PFSK-1 (cell line): Measurements from ENCODE around the gene SLC9A3.

Experiments used
- FOXP2 ChIP-seq: optimal IDR thresholded peaks from 2 replicates; pipeline ENCODE3; 2011; ENCODE audit warnings: borderline replicate concordance, control low read depth, inconsistent platforms; ENCODE audit not compliant: insufficient read depth; ENCODE audit errors: extremely low read length, extremely low read depth
- POLR2AphosphoS5 ChIP-seq: IDR thresholded peaks from 2 replicates; pipeline ENCODE4 v1.6.1; 2012; ENCODE audit warnings: low read depth, mild to moderate bottlenecking, control low read depth, low read length, moderate library complexity
- SIN3A ChIP-seq: IDR thresholded peaks from 2 replicates; pipeline ENCODE4 v1.6.1; 2012; ENCODE audit warnings: mild to moderate bottlenecking, low read length, moderate library complexity, borderline replicate concordance; ENCODE audit not compliant: insufficient read depth
- TAF1 ChIP-seq: IDR thresholded peaks from 2 replicates; pipeline ENCODE4 v1.6.1; 2012; ENCODE audit warnings: low read length, control low read depth, borderline replicate concordance; ENCODE audit not compliant: insufficient read depth
- TF ChIP-seq, protein P1 (sequence below), 2 experiments: IDR thresholded peaks; 2 replicates each; pipeline versions ENCODE4 v1.6.1 to v1.8.0; 2011 to 2012; ENCODE audit warnings: low read depth in 2 of 2, low read length in 2 of 2, control low read depth in 1 of 2, inconsistent platforms in 1 of 2, mild to moderate bottlenecking in 1 of 2, moderate library complexity in 1 of 2; ENCODE audit not compliant: insufficient read depth in 1 of 2

Gene SLC9A3

GRCh38 chr5:488744-489688 lies 35.2 kb downstream of the SLC9A3 start:
- TF ChIP-seq TAF1 (no peak), FOXP2 (no peak), SIN3A (no peak), POLR2AphosphoS5 (no peak)
- TF ChIP-seq, protein P1, sequence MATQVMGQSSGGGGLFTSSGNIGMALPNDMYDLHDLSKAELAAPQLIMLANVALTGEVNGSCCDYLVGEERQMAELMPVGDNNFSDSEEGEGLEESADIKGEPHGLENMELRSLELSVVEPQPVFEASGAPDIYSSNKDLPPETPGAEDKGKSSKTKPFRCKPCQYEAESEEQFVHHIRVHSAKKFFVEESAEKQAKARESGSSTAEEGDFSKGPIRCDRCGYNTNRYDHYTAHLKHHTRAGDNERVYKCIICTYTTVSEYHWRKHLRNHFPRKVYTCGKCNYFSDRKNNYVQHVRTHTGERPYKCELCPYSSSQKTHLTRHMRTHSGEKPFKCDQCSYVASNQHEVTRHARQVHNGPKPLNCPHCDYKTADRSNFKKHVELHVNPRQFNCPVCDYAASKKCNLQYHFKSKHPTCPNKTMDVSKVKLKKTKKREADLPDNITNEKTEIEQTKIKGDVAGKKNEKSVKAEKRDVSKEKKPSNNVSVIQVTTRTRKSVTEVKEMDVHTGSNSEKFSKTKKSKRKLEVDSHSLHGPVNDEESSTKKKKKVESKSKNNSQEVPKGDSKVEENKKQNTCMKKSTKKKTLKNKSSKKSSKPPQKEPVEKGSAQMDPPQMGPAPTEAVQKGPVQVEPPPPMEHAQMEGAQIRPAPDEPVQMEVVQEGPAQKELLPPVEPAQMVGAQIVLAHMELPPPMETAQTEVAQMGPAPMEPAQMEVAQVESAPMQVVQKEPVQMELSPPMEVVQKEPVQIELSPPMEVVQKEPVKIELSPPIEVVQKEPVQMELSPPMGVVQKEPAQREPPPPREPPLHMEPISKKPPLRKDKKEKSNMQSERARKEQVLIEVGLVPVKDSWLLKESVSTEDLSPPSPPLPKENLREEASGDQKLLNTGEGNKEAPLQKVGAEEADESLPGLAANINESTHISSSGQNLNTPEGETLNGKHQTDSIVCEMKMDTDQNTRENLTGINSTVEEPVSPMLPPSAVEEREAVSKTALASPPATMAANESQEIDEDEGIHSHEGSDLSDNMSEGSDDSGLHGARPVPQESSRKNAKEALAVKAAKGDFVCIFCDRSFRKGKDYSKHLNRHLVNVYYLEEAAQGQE (IDR thresholded peaks at IDR 0.05; ENCODE audit: insufficient read depth in 1 of 2, low read depth in 2 of 2, low read length in 2 of 2), result no peak

- TF ChIP-seq POLR2AphosphoS5 (no peak), SIN3A (no peak), TAF1 (no peak)
Observed at GRCh38 chr5:488241-488640, 36.0 kb downstream of the SLC9A3 start.

- TF ChIP-seq TAF1 (no peak), POLR2AphosphoS5 (no peak), FOXP2 (no peak), SIN3A (no peak)
- TF ChIP-seq, protein P1 (IDR thresholded peaks at IDR 0.05; ENCODE audit: insufficient read depth in 1 of 2, low read depth in 2 of 2, low read length in 2 of 2), result no peak
Observed at GRCh38 chr5:485946-486491, 38.2 kb downstream of the SLC9A3 start.

GRCh38 chr5:485113-485945 lies 38.9 kb downstream of the SLC9A3 start:
- TF ChIP-seq SIN3A (no peak), POLR2AphosphoS5 (no peak)

DNA sequence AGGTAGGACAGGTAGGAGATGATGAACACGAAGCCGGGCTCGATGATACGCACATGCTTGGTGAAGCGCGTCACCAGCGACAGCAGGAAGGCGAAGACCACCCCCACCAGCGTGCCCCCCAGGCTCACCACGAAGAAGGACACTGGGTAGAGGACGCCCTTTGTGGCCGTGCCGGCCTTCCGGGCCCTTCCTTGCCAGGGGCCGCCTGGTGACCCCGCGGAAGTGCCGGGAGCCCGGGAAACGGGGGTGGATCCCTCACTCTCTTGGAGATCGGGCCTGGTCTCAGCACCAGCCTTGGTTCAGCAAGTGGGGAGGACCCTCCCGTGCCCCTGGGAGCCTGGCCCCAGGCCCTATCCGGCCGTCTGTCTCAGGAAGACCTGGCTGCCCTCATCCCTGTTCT lies 39.7 kb downstream of the SLC9A3 start:
- TF ChIP-seq, protein P1 (IDR thresholded peaks at IDR 0.05; ENCODE audit: insufficient read depth in 1 of 2, low read depth in 2 of 2, low read length in 2 of 2), result no peak
- no peak for TF ChIP-seq FOXP2
- no peak for TF ChIP-seq SIN3A
- no peak for TF ChIP-seq POLR2AphosphoS5
- no peak for TF ChIP-seq TAF1

DNA sequence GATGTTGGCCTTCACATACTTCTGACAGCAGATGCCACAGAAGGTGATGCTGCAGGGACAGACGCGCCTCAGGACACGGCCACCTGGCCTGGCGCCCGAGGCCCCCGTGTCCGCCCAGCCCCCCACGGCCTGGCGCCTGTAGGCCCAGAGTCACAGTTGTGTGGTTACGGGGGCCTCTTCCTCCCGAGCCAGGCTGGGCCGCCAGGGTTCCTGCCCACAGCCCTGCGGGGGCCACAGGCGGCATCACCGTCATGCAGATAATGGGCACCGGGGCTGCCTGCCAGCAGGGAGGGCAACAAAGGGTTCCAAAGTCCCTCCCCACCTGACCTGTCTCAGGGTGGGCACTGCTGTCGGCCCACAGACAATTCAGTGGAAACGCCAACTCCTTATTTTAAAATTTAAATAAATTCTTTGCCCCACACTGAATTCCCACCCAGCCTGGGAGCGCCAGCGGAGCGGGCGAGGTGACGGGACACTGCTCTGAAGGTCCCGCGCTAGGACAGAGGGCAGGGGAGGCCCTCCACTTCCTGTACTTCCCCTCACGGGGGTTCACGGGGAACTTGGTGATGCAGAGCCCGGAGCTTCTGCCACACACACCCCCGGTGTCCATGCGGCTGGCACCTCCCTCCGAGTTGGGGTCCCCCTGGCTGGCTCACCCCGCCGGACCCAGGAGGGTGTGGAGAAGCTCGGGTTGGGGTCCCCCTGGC lies 40.7 kb downstream of the SLC9A3 start:
- TF ChIP-seq TAF1 (no peak), FOXP2 (no peak), POLR2AphosphoS5 (no peak), SIN3A (no peak)
- TF ChIP-seq, protein P1 (IDR thresholded peaks at IDR 0.05; ENCODE audit: insufficient read depth in 1 of 2, low read depth in 2 of 2, low read length in 2 of 2), result no peak
